ENCODE data around the gene DGKE. TPM values are rescaled to one million over a fixed set of nuclear protein-coding genes. Genes with fewer than 3 reads are reported as not detected.

Gene DGKE
- total RNA-seq, 1 experiment from 2014 or later = 19.1 TPM

GRCh38 chr17:56884483-56885311 is 50.7 kb downstream of the DGKE start:
- Histone ChIP-seq H3K36me3 (ENCODE audit: control insufficient read depth, insufficient read depth, low read length) (no peaks in the 10 kb centered on the region), H3K9me3 (ENCODE audit: control insufficient read depth, insufficient read depth, low read depth, low read length) (peaks cover 12% of the 10 kb centered on the region; the same call in 1 of the 2 replicates), H3K27me3 (ENCODE audit: control insufficient read depth, insufficient read depth, low read length) (no peaks in the 10 kb centered on the region), H3K4me3 (ENCODE audit: low read depth in 2 of 2, low read length in 2 of 2) (no peak overlapping the region), H3K4me1 (ENCODE audit: control insufficient read depth, insufficient read depth, low read length) (no peaks in the 10 kb centered on the region), H3K27ac (ENCODE audit: low read length) (no peak overlapping the region)
- in situ Hi-C loops (cut with HindIII; ENCODE audit: low pct_unique_long_range_greater_than_20kb, low sequenced_read_pairs) (no loop called here), intact Hi-C loops (cut with micrococcal nuclease; ENCODE audit: unreplicated experiment) (no loop called here)
- ATAC-seq = no peak
- no peak for TF ChIP-seq POLR2AphosphoS5 (IDR thresholded peaks at IDR 0.05; ENCODE audit: low read depth, low read length)
- TF ChIP-seq REST (IDR thresholded peaks at IDR 0.05; ENCODE audit: insufficient read depth in 1 of 2, low read depth in 2 of 2, low read length in 1 of 2) = no peak
- TF ChIP-seq SIN3A (IDR thresholded peaks at IDR 0.05; ENCODE audit: borderline replicate concordance, insufficient read depth, low read depth, low read length) = no peak
- TF ChIP-seq CTCF (IDR thresholded peaks at IDR 0.05) = no peak
- TF ChIP-seq TCF7L2 (IDR thresholded peaks at IDR 0.05; ENCODE audit: low read depth, low read length) = no peak
- no peak for DNase-seq (ENCODE audit: low read depth, low spot score)
- BruUV-seq (replicated peaks) = no TSS peak
- POLR2A ChIA-PET = no interaction called here
- CTCF ChIA-PET = no interaction called here

- BruUV-seq (replicated peaks) = no TSS peak
- ATAC-seq (no peak), DNase-seq (ENCODE audit: low read depth, low spot score) (no peak)
- Histone ChIP-seq H3K4me3 (ENCODE audit: low read depth in 2 of 2, low read length in 2 of 2) (no peak overlapping the region), H3K9me3 (ENCODE audit: control insufficient read depth, insufficient read depth, low read depth, low read length) (peaks cover 12% of the 10 kb centered on the region; the same call in 1 of the 2 replicates), H3K27me3 (ENCODE audit: control insufficient read depth, insufficient read depth, low read length) (no peaks in the 10 kb centered on the region), H3K36me3 (ENCODE audit: control insufficient read depth, insufficient read depth, low read length) (no peaks in the 10 kb centered on the region), H3K27ac (ENCODE audit: low read length) (no peak overlapping the region), H3K4me1 (ENCODE audit: control insufficient read depth, insufficient read depth, low read length) (no peaks in the 10 kb centered on the region)
- POLR2A ChIA-PET = no interaction called here
- TF ChIP-seq POLR2AphosphoS5 (IDR thresholded peaks at IDR 0.05; ENCODE audit: low read depth, low read length) = no peak
- TF ChIP-seq TCF7L2 (IDR thresholded peaks at IDR 0.05; ENCODE audit: low read depth, low read length) = no peak
- in situ Hi-C loops (cut with HindIII; ENCODE audit: low pct_unique_long_range_greater_than_20kb, low sequenced_read_pairs) (no loop called here), intact Hi-C loops (cut with micrococcal nuclease; ENCODE audit: unreplicated experiment) (no loop called here)
- CTCF ChIA-PET = no interaction called here
Measured at GRCh38 chr17:56885312-56885657, 51.3 kb downstream of the DGKE start.

- POLR2A ChIA-PET = no interaction called here
- Histone ChIP-seq H3K4me1 (ENCODE audit: control insufficient read depth, insufficient read depth, low read length) (no peaks in the 10 kb centered on the region), H3K9me3 (ENCODE audit: control insufficient read depth, insufficient read depth, low read depth, low read length) (peaks cover 12% of the 10 kb centered on the region; the same call in 1 of the 2 replicates), H3K27me3 (ENCODE audit: control insufficient read depth, insufficient read depth, low read length) (no peaks in the 10 kb centered on the region), H3K4me3 (ENCODE audit: low read depth in 2 of 2, low read length in 2 of 2) (no peak overlapping the region), H3K27ac (ENCODE audit: low read length) (no peak overlapping the region), H3K36me3 (ENCODE audit: control insufficient read depth, insufficient read depth, low read length) (peaks cover 4% of the 10 kb centered on the region; the same call in 1 of the 2 replicates)
- intact Hi-C loops (cut with micrococcal nuclease; ENCODE audit: unreplicated experiment) = no loop called here
- no TSS peak for BruUV-seq (replicated peaks)
- DNase-seq (ENCODE audit: low read depth, low spot score) (no peak), ATAC-seq (no peak)
- CTCF ChIA-PET = no interaction called here
- in situ Hi-C loops (cut with HindIII; ENCODE audit: low pct_unique_long_range_greater_than_20kb, low sequenced_read_pairs) = no loop called here
- TF ChIP-seq SIN3A (IDR thresholded peaks at IDR 0.05; ENCODE audit: borderline replicate concordance, insufficient read depth, low read depth, low read length) = no peak
- no peak for TF ChIP-seq REST (IDR thresholded peaks at IDR 0.05; ENCODE audit: insufficient read depth in 1 of 2, low read depth in 2 of 2, low read length in 1 of 2)
- no peak for TF ChIP-seq TCF7L2 (IDR thresholded peaks at IDR 0.05; ENCODE audit: low read depth, low read length)
- no peak for TF ChIP-seq POLR2AphosphoS5 (IDR thresholded peaks at IDR 0.05; ENCODE audit: low read depth, low read length)
- TF ChIP-seq CTCF (IDR thresholded peaks at IDR 0.05) = no peak
Measured at GRCh38 chr17:56886288-56886731, 52.4 kb downstream of the DGKE start.
